DMS114 treated with DMSO at 0.1 percent for 48 hours (cell line): ENCODE data around the gene TM4SF20.
"Not testable (repeated sequence)": the region's sequence is repeated elsewhere in the genome, so short reads cannot be mapped to it uniquely, and the experiment has no call there.

Experiments used
- DNase-seq: peaks from one replicate; lab custom pipeline; 2025; ENCODE audit not compliant: unreplicated experiment; lab: John Stamatoyannopoulos, UW

Gene TM4SF20

GRCh38 chr2:227398684-227399670, 19.9 kb upstream of the TM4SF20 start:
- DNase-seq, result no peak

- DNase-seq, result no peak
Observed at GRCh38 chr2:227397562-227397961, 18.5 kb upstream of the TM4SF20 start.

- DNase-seq, result no peak
Observed at GRCh38 chr2:227395556-227395955, 16.4 kb upstream of the TM4SF20 start.

DNA sequence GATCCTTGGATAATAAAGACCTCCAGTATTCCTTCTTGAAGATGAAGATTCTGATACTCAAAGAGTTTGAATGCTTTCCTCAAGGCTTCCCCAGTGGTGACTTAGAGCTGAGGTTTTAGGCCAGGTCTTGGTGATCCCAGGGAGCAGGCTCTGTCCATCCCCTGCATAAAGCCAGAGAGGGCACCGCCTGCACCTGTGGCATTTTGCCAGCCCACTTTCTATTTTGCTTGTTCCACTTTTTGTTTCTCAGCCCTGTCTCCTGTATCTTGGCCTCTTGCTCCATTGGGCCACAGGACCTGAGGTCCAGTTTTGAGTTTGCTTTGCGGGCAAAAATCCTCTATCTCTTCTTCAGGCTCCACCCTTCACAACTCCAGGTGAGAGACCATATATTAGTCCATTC, 15.3 kb upstream of the TM4SF20 start:
- DNase-seq, result no peak

DNA sequence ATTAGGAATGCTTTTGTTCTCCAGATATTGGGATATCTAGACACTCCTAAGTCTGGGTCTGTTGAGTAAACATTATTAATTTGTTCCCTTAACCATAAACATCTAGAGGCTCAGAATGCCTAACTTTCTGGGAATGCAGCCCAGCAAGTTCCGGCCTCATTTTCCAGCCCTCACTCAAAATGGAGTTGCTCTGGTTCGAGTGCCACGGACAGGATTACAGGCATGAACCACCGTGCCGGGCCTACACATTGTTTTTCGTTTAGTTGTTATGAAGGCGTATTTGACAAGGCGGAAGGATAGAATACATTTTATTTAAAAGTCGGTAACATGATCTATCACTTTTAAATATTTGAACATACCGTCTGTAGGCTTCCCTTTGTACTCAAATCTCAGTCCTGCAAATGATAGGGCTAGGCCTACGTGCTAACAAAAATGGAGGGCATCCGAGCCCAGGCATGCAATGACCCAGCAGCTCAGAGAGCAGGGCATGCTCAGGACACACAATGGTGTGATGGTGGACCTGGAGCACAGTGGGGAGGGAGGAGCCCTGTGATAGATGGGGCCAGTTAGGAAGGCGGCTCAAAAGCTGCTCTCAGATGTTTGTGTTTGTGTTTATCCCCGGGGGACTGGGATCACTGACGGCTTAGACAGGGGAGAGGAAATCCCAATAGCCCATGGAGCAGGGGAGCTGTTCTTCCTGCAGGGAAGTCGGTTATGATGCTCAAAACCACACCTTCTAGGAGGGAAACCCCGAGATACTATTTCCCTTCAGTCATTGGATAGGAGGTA, 11.6 kb upstream of the TM4SF20 start:
- DNase-seq, result no peak

DNA sequence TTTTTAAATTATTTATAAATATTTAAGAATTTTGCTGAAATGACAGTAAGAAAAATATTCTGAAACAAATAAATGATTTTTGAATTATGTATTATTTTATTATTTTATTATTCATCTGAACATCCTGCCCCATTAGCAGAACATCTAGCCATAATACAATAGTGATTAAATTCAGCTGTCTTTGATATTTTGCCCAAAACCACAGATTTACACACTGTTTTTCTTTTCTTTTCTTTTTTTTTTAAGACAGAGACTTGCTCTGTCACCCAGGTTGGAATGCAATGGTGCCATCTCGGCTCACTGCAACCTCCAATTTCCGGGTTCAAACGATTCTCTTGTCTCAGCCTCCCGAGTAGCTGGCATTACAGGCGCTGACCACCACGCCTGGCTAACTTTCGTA, 10.6 kb upstream of the TM4SF20 start:
- no peak for DNase-seq

GRCh38 chr2:227389231-227389630, 10.1 kb upstream of the TM4SF20 start:
- no peak for DNase-seq

DNA sequence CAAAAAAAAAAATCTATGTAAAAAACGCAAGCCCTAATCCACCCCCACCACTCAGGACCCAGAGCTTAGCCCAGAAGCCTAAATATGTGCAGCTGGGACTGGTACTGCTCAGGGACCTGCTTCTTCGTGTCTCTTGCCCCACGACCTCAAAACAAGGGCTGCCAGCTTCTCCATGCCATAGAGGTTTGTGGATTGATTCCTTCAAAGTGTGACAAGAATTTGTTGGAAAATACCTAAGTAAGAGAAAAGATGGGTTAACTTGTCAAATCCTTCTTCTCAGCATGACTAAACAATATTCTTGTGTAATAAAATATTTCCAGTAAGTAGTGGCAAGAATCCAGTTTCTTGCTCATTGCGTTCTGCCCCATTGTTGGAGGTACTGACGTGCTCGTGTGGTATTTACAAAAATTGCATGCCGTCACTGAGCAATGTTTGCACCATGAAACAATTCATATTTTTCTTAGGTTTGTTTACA, 9.5 kb upstream of the TM4SF20 start:
- no peak for DNase-seq

- DNase-seq, result not testable (repeated sequence)
Observed at GRCh38 chr2:227387583-227387982, 8.5 kb upstream of the TM4SF20 start, which contains the start of gene SCYGR1. SCYGR1 (minus strand) TSS chr2:227387949; CDS start chr2:227387949, 0 bp downstream.

DNA sequence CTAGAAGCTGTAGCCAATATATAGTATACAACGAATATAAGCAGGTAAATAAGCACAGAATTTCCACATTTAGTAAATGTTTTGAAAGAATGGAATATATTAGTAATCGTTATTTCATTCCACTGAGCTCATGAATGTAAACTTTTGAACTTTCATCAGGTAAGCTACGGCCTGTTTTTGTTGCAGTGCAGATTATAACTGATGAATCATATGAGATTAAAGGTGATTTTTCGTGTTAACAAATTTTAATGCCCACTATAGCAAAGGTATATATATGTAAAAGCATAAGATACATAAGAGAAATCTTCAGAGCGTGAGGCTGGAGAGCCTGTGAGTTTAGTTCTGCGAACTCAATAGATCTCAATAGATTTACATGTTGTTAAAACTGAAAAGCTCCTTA, 7.5 kb upstream of the TM4SF20 start:
- no peak for DNase-seq

DNA sequence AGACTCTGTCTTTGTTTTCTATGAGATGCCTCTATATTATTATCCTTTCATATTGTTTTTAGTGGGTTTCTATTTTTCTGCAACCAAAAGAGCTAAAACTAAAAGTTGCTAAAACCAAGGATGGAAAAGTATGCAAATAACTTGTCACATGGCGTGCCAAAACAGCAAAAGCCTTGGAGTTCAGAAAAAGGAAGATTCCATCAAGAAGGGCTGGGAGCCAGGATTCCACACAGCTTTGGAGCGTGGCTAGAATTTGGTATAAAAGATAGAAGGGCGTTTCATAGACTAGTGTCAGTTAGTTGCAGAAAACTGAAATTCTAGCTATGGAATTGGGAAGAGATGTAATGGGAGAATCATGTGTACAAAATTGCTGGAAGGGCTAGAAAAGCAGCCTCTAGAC, 4.6 kb upstream of the TM4SF20 start:
- no peak for DNase-seq

DNA sequence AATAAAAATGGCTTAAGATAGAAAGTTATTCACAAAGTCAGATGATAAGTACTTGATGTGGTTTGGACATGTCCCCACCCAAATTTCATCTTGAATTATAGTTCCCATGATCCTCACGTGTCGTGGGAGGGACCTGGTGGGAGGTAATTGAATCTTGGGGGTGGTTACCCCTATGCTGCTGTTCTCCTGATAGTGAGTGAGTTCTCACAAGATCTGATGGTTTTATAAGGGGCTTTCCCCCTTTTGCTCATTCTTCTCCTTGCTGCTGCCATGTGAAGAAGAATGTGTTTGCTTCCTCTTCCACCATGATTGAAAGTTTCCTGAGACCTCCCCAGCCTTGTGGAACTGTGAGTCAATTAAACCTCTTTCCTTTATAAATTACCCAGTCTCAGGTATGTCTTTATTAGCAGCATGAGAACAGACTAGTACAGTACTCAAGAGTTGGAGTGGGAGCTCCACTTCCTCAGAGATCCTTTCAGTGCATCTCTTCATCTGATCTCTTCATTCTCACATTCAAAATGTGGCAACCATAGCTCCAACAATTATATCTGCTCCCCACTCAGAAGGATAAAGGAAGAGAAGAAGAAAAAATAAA, 3.2 kb upstream of the TM4SF20 start:
- not testable (repeated sequence) for DNase-seq

GRCh38 chr2:227378371-227378782, 729 bp downstream of the TM4SF20 start:
- DNase-seq, result no peak

GRCh38 chr2:227377467-227378351, 1.4 kb downstream of the TM4SF20 start:
- DNase-seq, result peak; percentile 3

- no peak for DNase-seq
Observed at GRCh38 chr2:227376656-227377396, 2.3 kb downstream of the TM4SF20 start.

- DNase-seq, result no peak
Observed at GRCh38 chr2:227374158-227374557, 4.9 kb downstream of the TM4SF20 start.

DNA sequence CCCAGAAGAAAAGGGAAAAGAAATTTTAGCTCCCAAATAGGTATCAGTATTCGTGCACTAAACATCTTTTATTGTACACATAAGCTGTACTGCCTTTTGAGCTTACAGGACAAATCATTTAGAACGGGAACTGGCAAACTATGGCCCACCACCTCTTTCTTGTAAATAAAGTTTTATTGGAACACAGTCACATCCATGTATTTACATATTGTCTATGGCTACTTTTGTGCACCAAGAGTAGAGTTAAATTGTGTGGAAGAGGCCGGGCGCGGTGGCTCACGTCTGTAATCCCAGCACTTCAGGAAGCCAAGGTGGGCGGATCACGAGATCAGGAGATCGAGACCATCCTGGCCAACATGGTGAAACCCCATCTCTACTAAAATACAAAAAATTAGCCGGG, 5.7 kb downstream of the TM4SF20 start:
- no peak for DNase-seq

- DNase-seq, result no peak
Observed at GRCh38 chr2:227370791-227371312, 8.3 kb downstream of the TM4SF20 start.

DNA sequence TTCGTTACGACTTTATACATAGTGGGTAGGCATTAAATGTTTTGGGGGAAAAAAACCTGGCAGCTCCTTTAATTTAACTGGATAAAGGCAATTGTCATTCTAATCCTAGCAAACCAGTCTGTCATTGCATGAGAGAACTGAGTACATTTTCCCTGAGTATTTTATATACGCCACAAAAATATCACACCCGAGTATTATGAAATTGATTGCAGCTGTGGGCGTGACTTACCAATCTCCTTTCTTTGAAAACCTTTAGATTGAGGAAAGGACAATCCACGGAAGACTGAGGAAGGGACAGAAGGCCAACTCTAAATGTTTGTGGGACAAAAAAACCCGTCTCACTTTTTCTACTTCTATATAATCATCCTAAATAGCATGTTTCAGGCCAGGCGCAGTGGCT, 9.0 kb downstream of the TM4SF20 start:
- DNase-seq, result no peak
